Measurements from ENCODE around the gene GADD45G. TPM values are rescaled to one million over a fixed set of nuclear protein-coding genes. Genes with fewer than 3 reads are reported as not detected.

GADD45G gene, protein sequence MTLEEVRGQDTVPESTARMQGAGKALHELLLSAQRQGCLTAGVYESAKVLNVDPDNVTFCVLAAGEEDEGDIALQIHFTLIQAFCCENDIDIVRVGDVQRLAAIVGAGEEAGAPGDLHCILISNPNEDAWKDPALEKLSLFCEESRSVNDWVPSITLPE
- 0.14 and 2.0 TPM in 2 replicates for total RNA-seq

GRCh38 chr9:89604729-89605464, at the start of gene GADD45G:
TSS of gene GADD45G (plus strand) at chr9:89605012. CDS start at chr9:89605122, 110 bp downstream.

Other genes with a start within 250 kb of the GADD45G start
- under 0.01 TPM in 1 of 2 replicates, not detected in the other for gene SEMA4D, start 106.9 kb upstream of the GADD45G start, total RNA-seq

Measured in placental pericyte (primary cell).